GM18519 (cell line): Measurements from ENCODE around the gene ZNF584.

Experiments
- ATAC-seq: cut with Tn5 transposase; IDR thresholded peaks from one replicate; pipeline ENCODE4 v1.9.1; 2021; ENCODE audit warnings: mild to moderate bottlenecking, moderate library complexity; ENCODE audit not compliant: unreplicated experiment, low FRiP score

ZNF584 gene

GRCh38 chr19:58455306-58455705, 46.9 kb downstream of the ZNF584 start:
- ATAC-seq = no peak

DNA sequence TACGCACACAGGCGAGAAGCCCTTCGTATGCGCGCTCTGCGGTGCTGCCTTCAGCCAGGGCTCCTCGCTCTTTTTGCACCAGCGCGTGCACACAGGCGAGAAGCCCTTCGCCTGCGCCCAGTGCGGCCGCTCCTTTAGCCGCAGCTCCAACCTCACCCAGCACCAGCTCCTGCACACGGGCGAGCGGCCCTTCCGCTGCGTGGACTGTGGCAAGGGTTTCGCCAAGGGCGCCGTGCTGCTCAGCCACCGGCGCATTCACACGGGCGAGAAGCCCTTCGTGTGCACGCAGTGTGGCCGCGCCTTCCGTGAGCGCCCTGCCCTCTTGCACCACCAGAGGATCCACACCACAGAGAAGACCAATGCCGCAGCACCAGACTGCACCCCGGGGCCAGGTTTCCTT, 47.7 kb downstream of the ZNF584 start:
- ATAC-seq = no peak

DNA sequence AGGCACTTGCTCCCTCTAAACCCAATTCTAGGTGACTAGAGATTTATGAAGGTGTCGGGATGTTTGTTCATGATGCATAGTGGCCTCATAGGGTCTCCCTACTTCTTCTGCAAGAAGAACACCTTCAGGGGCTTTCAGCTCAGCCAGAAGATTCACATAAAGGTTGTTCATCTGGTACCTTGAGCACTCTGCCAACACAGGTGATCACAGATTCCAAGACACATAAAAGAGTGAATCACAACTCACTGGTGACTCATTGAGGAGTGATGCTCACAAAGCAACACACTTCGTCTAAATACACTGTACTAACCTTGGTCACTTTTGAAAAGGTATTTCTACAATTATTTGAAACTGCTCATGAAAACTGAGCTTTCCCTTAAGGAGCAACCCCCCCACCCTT, 51.6 kb downstream of the ZNF584 start:
- ATAC-seq = no peak

GRCh38 chr19:58466089-58466759, 57.8 kb downstream of the ZNF584 start:
- ATAC-seq = no peak

DNA sequence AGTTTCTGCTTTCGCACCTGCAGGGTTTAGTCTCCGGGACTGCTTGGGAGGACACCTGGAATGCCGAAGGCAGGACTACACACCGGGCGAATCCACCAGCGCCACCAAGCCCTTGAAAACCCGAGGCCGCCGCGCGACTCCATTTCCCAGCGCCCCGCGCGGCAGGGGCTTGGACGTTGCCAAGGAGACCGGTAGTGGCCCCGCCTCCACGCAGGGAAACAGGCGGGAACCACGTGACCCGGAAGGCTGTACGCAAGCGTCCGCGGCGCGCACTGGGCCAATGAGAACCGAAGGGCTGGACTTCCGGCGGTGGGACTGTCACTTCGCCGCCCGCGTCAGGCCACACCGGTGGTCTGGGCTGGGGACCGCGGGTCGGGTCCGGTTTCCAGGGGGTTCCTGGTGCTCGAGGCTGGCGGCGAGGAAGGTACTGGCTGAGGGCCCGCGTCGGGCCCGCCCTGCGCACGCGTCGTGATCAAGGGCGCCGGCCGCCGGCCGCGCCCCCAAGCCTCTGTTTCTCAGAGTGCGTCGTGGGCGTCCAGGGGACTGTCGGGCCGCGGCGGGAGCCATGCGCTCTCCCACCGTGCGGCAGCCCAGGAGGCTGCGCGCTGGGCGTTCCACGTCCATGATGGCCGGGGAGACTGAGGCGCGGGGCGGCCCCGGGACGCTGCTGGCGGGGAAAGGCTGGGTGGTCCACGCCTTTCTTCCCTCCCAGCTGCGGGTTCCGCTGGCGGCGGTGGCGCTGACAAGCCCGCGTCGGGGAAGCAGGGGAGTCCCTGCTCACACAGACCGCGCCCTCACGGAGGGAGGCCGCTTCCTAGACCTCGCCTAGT, 58.5 kb downstream of the ZNF584 start, which contains the start of gene ZNF324:
TSS of gene ZNF324 (plus strand) at position 321 of the 830 bp plus-strand sequence. CDS start 2,106 bp downstream, outside the sequence.
- ATAC-seq = peak; percentile 77
